A549 (cell line): ENCODE measurements around the gene NFIA.

ENCODE experiments used
- CEBPB ChIP-seq, 2 experiments: fragments of >200 bp in 1 of 2; sonication (Bioruptor Twin) in 1 of 2; formaldehyde crosslinking in 1 of 2; IDR thresholded peaks; 2 replicates each; pipeline ENCODE4 v1.6.1; 2012 to 2016
- CTCF ChIP-seq: fragments of >200 bp; sonication (Bioruptor Twin); formaldehyde crosslinking; IDR thresholded peaks from 3 replicates; pipeline ENCODE4 v1.5.1; 2016
- POLR2A ChIP-seq: IDR thresholded peaks from 2 replicates; pipeline ENCODE4 v1.6.1; 2012; ENCODE audit warnings: mild to moderate bottlenecking, low read length
- REST ChIP-seq: fragments of 200-600 bp; sonication (generic); IDR thresholded peaks from 2 replicates; pipeline ENCODE4 v1.6.1; 2016; ENCODE audit warnings: antibody characterized with exemption, mild to moderate bottlenecking, moderate library complexity

DNA sequence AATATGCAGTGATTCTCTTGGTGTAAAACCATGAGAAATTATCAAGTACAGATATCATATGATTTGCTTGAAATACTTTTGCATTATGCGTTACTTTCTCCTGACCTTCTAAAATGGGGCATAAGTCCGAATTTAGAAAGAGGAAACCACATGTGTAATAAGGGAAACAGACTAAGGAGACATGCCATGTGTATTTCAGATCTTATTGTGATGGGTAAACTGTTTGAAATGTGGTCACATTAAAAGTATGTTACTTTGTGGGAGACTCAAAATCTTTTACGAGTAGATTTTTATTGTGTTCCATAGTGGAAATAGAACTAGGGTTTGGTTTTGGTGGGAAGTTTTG is 173.0 kb downstream of the NFIA start:
- no peak for TF ChIP-seq POLR2A
- TF ChIP-seq CEBPB (IDR thresholded peaks at IDR 0.05): no peak
- TF ChIP-seq CTCF: no peak
- TF ChIP-seq REST: no peak
